Measurements from ENCODE around the gene MCC. TPM values are rescaled to one million over a fixed set of nuclear protein-coding genes. Genes with fewer than 3 reads are reported as not detected.
A peak's percentile ranks its signal among the peaks of the same experiment; 100 is the strongest.

The MCC gene
- total RNA-seq, 6 donors from 2014 or later, result 12.1 to 67.1 (median 21.3) TPM

GRCh38 chr5:113170707-113171106 lies 317.5 kb downstream of the MCC start:
- Histone ChIP-seq H3K27me3 (no peaks in the 10 kb centered on the region), H3K4me1 (peaks cover 6 to 18% (median 10%) of the 10 kb centered on the region in 4 donors), H3K36me3 (no peaks in the 10 kb centered on the region), H3K27ac (no peak overlapping the region), H3K9me3 (no peaks in the 10 kb centered on the region), H3K4me3 (no peak overlapping the region)
- 65 to 67% methylated on average over 4 of the region's 4 CpGs for WGBS, 2 donors
- no peak for DNase-seq
- TF ChIP-seq CTCF (IDR thresholded peaks at IDR 0.05) (no peak), EP300 (IDR thresholded peaks at IDR 0.05) (no peak), POLR2A (IDR thresholded peaks at IDR 0.05) (no peak), POLR2AphosphoS5 (IDR thresholded peaks at IDR 0.05) (no peak)
- no peak for ATAC-seq (ENCODE audit: low FRiP score in 2 of 2)

GRCh38 chr5:113169720-113170119 lies 318.5 kb downstream of the MCC start:
- Histone ChIP-seq H3K36me3 (no peaks in the 10 kb centered on the region), H3K27me3 (no peaks in the 10 kb centered on the region), H3K4me3 (no peak overlapping the region), H3K9me3 (no peaks in the 10 kb centered on the region), H3K27ac (no peak overlapping the region), H3K4me1 (peaks cover 6 to 18% (median 10%) of the 10 kb centered on the region in 4 donors)
- ATAC-seq (ENCODE audit: low FRiP score in 2 of 2), result no peak
- TF ChIP-seq CTCF (IDR thresholded peaks at IDR 0.05), result no peak
- no peak for TF ChIP-seq EP300 (IDR thresholded peaks at IDR 0.05)
- no peak for TF ChIP-seq POLR2A (IDR thresholded peaks at IDR 0.05)
- no peak for TF ChIP-seq POLR2AphosphoS5 (IDR thresholded peaks at IDR 0.05)
- no peak for DNase-seq
- 11 to 17% methylated on average over 1 of the region's 1 CpG for WGBS, 2 donors

GRCh38 chr5:113167985-113168384 lies 320.3 kb downstream of the MCC start:
- no peak for TF ChIP-seq POLR2AphosphoS5 (IDR thresholded peaks at IDR 0.05)
- no peak for TF ChIP-seq POLR2A (IDR thresholded peaks at IDR 0.05)
- no peak for TF ChIP-seq CTCF (IDR thresholded peaks at IDR 0.05)
- no peak for TF ChIP-seq EP300 (IDR thresholded peaks at IDR 0.05)
- Histone ChIP-seq H3K27ac (no peak overlapping the region), H3K9me3 (no peaks in the 10 kb centered on the region), H3K4me1 (peaks cover 6 to 18% (median 10%) of the 10 kb centered on the region in 4 donors), H3K36me3 (no peaks in the 10 kb centered on the region), H3K4me3 (no peak overlapping the region), H3K27me3 (no peaks in the 10 kb centered on the region)
- ATAC-seq (ENCODE audit: low FRiP score in 2 of 2) (no peak), DNase-seq (no peak)
- WGBS, 2 donors, result 86 to 93% methylated on average over 2 of the region's 2 CpGs

- H3K27ac ChIP-seq, result no peak overlapping the region
- TF ChIP-seq CTCF (IDR thresholded peaks at IDR 0.05) (no peak), POLR2AphosphoS5 (IDR thresholded peaks at IDR 0.05) (no peak), POLR2A (IDR thresholded peaks at IDR 0.05) (no peak), EP300 (IDR thresholded peaks at IDR 0.05) (no peak)
- DNase-seq (no peak), ATAC-seq (ENCODE audit: low FRiP score in 2 of 2) (peak in 1 of 2 donors; percentile 34)
- peaks cover 8 to 18% (median 10%) of the 10 kb centered on the region in 4 donors for H3K4me1 ChIP-seq
- no peaks in the 10 kb centered on the region for H3K36me3 ChIP-seq
- H3K27me3 ChIP-seq, result no peaks in the 10 kb centered on the region
- H3K4me3 ChIP-seq, result no peak overlapping the region
- whole genome bisulfite sequencing, 2 donors, result 87 to 91% methylated on average over 7 of the region's 7 CpGs
- H3K9me3 ChIP-seq, result no peaks in the 10 kb centered on the region
Measured at GRCh38 chr5:113166852-113167366, 321.3 kb downstream of the MCC start.

GRCh38 chr5:113166261-113166660 lies 322.0 kb downstream of the MCC start:
- 62 to 80% methylated on average over 4 of the region's 4 CpGs for WGBS, 2 donors
- H3K36me3 ChIP-seq, result no peaks in the 10 kb centered on the region
- no peak overlapping the region for H3K27ac ChIP-seq
- no peaks in the 10 kb centered on the region for H3K9me3 ChIP-seq
- no peaks in the 10 kb centered on the region for H3K27me3 ChIP-seq
- ATAC-seq (ENCODE audit: low FRiP score in 2 of 2) (peak in 1 of 2 donors; percentile 72), DNase-seq (no peak)
- TF ChIP-seq EP300 (IDR thresholded peaks at IDR 0.05), result no peak
- TF ChIP-seq CTCF (IDR thresholded peaks at IDR 0.05), result no peak
- TF ChIP-seq POLR2AphosphoS5 (IDR thresholded peaks at IDR 0.05), result no peak
- no peak for TF ChIP-seq POLR2A (IDR thresholded peaks at IDR 0.05)
- H3K4me3 ChIP-seq, result no peak overlapping the region
- H3K4me1 ChIP-seq, result peaks cover 8 to 18% (median 10%) of the 10 kb centered on the region in 4 donors

Measured in upper lobe of left lung (tissue), 6 donors.